DND-41 (cell line): ENCODE measurements around the gene AIF1L.

ENCODE experiments used
- EZH2 ChIP-seq: IDR thresholded peaks from 3 replicates; pipeline ENCODE4 v1.6.1; 2012; ENCODE audit warnings: borderline replicate concordance, low read depth, mild to moderate bottlenecking, moderate library complexity, low read length, inconsistent platforms; ENCODE audit not compliant: severe bottlenecking
- TF ChIP-seq, protein P1 (sequence below): IDR thresholded peaks from 2 replicates; pipeline ENCODE4 v1.5.1; 2012; ENCODE audit warnings: borderline replicate concordance, low read length, moderate library complexity, mild to moderate bottlenecking; ENCODE audit not compliant: poor library complexity, severe bottlenecking; ENCODE audit errors: extremely low read depth

GRCh38 chr9:131114084-131114535 is 17.8 kb downstream of the AIF1L start:
- TF ChIP-seq, protein P1, sequence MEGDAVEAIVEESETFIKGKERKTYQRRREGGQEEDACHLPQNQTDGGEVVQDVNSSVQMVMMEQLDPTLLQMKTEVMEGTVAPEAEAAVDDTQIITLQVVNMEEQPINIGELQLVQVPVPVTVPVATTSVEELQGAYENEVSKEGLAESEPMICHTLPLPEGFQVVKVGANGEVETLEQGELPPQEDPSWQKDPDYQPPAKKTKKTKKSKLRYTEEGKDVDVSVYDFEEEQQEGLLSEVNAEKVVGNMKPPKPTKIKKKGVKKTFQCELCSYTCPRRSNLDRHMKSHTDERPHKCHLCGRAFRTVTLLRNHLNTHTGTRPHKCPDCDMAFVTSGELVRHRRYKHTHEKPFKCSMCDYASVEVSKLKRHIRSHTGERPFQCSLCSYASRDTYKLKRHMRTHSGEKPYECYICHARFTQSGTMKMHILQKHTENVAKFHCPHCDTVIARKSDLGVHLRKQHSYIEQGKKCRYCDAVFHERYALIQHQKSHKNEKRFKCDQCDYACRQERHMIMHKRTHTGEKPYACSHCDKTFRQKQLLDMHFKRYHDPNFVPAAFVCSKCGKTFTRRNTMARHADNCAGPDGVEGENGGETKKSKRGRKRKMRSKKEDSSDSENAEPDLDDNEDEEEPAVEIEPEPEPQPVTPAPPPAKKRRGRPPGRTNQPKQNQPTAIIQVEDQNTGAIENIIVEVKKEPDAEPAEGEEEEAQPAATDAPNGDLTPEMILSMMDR = no peak
- TF ChIP-seq EZH2 = no peak
